HepG2 (cell line): Measurements from ENCODE around the gene POLE4. TPM values are rescaled to one million over a fixed set of nuclear protein-coding genes. Genes with fewer than 3 reads are reported as not detected.

Experiments used
- MED13 ChIP-seq: sonication (generic); formaldehyde crosslinking; IDR thresholded peaks from 2 replicates; pipeline ENCODE4 v1.5.0; 2020; ENCODE audit warnings: missing genetic modification reagents
- PRDM10 ChIP-seq: sonication (generic); formaldehyde crosslinking; IDR thresholded peaks from 2 replicates; pipeline ENCODE4 v1.4.0; 2020; ENCODE audit warnings: low read depth, missing genetic modification reagents
- SMARCC2 ChIP-seq: fragments of 450-650 bp; IDR thresholded peaks from 2 replicates; pipeline ENCODE4 v1.6.1; 2017; ENCODE audit warnings: antibody characterized with exemption, mild to moderate bottlenecking
- SP5 ChIP-seq: IDR thresholded peaks from 2 replicates; pipeline ENCODE4 v1.6.1; 2016; ENCODE audit warnings: low read depth, borderline replicate concordance
- TEAD3 ChIP-seq: optimal IDR thresholded peaks from 2 replicates; pipeline ENCODE3; 2016; ENCODE audit warnings: borderline replicate concordance
- ZFP62 ChIP-seq: sonication (generic); formaldehyde crosslinking; IDR thresholded peaks from 2 replicates; pipeline ENCODE4 v1.4.0; 2020; ENCODE audit warnings: missing genetic modification reagents
- ZNF652 ChIP-seq: IDR thresholded peaks from 2 replicates; pipeline ENCODE4 v1.6.1; 2016; ENCODE audit warnings: low read depth, borderline replicate concordance
- ZNF883 ChIP-seq: sonication (generic); formaldehyde crosslinking; IDR thresholded peaks from 2 replicates; pipeline ENCODE4 v1.5.1; 2020; ENCODE audit warnings: mild to moderate bottlenecking, missing genetic modification reagents; ENCODE audit errors: not compliant biosample characterization
- polyA plus RNA-seq, 8 experiments: library from polyadenylated mRNA; depleted of rRNA in 3 of 8; stranded (reverse) in 7 of 8; unstranded in 1 of 8; fragments of >200 nt; fragmentation: Illumina TruSeq in 4 of 8; extraction: Trizol in 4 of 8; gene quantifications; 2 replicates each; pipeline versions ENCODE4 v1.2.1 to v1.2.3, GENCODE V29; 2011 to 2016; ENCODE audit warnings: low read depth in 4 of 8, missing spikeins in 1 of 8, mixed read lengths in 1 of 8; ENCODE audit not compliant: insufficient read depth in 1 of 8
- total RNA-seq, 5 experiments: library from RNA; depleted of rRNA; stranded (reverse); fragments of >200 nt; fragmentation: Illumina TruSeq; extraction: Trizol; gene quantifications; 2 replicates each; pipeline ENCODE4 v1.2.3, GENCODE V29; 2016; ENCODE audit warnings: low read depth in 1 of 5
- TF ChIP-seq, protein P1 (sequence below): sonication (generic); formaldehyde crosslinking; conservative IDR thresholded peaks from 2 replicates; pipeline ENCODE4 v1.5.0; 2020; ENCODE audit warnings: missing genetic modification reagents
- TF ChIP-seq, protein P2 (sequence below): sonication (generic); formaldehyde crosslinking; IDR thresholded peaks from 2 replicates; pipeline ENCODE4 v1.5.0; 2020; ENCODE audit warnings: mild to moderate bottlenecking, missing genetic modification reagents, borderline replicate concordance
- TF ChIP-seq, protein P3 (sequence below): sonication (generic); formaldehyde crosslinking; IDR thresholded peaks from 2 replicates; pipeline ENCODE4 v1.4.0; 2020; ENCODE audit warnings: missing genetic modification reagents

The POLE4 gene
- total and polyA plus RNA-seq, 2 of the 13 experiments (the other 11 are each of a cell fraction or from before 2014, with no cell fraction given): 106 to 116 TPM

DNA sequence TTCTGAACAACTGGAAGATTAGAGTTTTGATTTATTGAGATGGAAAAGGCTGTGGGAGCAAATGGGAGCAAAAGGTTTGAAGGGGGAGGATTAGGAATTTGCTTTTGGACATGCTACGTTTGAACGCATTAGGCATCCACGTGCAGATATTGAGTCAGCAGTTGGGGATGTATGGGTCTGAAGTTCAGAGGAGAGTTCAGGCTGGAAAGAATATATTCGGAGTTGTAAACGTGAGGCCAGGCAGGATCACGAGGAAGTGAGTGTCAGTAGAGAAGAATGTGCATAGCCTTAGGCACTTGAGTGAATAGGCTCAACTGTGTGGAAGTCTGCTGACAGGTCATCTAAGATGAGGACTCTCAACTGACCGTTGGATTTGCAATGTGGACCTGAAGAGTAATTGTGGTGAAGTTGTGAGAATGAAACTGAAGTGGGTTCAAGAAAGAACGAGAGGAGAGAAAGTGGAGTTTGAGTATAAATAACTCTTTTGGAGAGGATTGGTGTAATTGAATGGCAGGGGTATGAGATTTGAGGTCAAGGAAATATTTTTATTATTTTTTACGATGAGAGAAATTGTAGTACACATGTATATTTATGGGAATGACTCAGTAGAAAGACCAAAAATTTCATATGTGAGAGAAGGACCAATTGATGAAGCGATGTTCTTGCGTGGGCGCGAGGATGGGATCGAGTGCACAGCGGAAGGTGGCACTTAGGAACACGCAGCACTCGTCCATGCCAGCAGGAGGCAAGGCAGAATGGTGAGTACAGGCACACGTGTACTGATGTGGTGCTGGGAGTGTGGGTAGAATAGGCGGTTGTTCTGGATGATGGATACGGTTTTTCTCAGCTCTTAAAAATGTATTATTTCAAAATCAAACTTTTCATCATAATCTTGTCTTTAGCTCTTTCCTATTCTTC lies 40.5 kb upstream of the POLE4 start (continued):
- TF ChIP-seq, protein P1, sequence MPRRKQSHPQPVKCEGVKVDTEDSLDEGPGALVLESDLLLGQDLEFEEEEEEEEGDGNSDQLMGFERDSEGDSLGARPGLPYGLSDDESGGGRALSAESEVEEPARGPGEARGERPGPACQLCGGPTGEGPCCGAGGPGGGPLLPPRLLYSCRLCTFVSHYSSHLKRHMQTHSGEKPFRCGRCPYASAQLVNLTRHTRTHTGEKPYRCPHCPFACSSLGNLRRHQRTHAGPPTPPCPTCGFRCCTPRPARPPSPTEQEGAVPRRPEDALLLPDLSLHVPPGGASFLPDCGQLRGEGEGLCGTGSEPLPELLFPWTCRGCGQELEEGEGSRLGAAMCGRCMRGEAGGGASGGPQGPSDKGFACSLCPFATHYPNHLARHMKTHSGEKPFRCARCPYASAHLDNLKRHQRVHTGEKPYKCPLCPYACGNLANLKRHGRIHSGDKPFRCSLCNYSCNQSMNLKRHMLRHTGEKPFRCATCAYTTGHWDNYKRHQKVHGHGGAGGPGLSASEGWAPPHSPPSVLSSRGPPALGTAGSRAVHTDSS (CRISPR knock-in tag): no peak
- TF ChIP-seq, protein P2, sequence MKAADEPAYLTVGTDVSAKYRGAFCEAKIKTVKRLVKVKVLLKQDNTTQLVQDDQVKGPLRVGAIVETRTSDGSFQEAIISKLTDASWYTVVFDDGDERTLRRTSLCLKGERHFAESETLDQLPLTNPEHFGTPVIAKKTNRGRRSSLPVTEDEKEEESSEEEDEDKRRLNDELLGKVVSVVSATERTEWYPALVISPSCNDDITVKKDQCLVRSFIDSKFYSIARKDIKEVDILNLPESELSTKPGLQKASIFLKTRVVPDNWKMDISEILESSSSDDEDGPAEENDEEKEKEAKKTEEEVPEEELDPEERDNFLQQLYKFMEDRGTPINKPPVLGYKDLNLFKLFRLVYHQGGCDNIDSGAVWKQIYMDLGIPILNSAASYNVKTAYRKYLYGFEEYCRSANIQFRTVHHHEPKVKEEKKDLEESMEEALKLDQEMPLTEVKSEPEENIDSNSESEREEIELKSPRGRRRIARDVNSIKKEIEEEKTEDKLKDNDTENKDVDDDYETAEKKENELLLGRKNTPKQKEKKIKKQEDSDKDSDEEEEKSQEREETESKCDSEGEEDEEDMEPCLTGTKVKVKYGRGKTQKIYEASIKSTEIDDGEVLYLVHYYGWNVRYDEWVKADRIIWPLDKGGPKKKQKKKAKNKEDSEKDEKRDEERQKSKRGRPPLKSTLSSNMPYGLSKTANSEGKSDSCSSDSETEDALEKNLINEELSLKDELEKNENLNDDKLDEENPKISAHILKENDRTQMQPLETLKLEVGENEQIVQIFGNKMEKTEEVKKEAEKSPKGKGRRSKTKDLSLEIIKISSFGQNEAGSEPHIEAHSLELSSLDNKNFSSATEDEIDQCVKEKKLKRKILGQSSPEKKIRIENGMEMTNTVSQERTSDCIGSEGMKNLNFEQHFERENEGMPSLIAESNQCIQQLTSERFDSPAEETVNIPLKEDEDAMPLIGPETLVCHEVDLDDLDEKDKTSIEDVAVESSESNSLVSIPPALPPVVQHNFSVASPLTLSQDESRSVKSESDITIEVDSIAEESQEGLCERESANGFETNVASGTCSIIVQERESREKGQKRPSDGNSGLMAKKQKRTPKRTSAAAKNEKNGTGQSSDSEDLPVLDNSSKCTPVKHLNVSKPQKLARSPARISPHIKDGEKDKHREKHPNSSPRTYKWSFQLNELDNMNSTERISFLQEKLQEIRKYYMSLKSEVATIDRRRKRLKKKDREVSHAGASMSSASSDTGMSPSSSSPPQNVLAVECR: peak; percentile 36; the same call in 1 of the 2 replicates
- TF ChIP-seq, protein P3, sequence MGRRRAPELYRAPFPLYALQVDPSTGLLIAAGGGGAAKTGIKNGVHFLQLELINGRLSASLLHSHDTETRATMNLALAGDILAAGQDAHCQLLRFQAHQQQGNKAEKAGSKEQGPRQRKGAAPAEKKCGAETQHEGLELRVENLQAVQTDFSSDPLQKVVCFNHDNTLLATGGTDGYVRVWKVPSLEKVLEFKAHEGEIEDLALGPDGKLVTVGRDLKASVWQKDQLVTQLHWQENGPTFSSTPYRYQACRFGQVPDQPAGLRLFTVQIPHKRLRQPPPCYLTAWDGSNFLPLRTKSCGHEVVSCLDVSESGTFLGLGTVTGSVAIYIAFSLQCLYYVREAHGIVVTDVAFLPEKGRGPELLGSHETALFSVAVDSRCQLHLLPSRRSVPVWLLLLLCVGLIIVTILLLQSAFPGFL (CRISPR knock-in tag): no peak
- TF ChIP-seq ZNF883 (peak; percentile 40), SP5 (peak; percentile 67; the same call in 1 of the 2 replicates), MED13 (no peak), PRDM10 (CRISPR knock-in tag) (no peak), ZNF652 (CRISPR knock-in tag) (no peak), ZFP62 (CRISPR knock-in tag) (no peak), TEAD3 (peak; percentile 92), SMARCC2 (no peak)
